GM19455 (cell line): ENCODE results near the gene NRF1.
"Not testable (repeated sequence)": the region's sequence is repeated elsewhere in the genome, so short reads cannot be mapped to it uniquely, and the experiment has no call there.

ENCODE experiments used
- ATAC-seq: cut with Tn5 transposase; IDR thresholded peaks from one replicate; pipeline ENCODE4 v1.9.1; 2021; ENCODE audit not compliant: unreplicated experiment

NRF1 gene

GRCh38 chr7:129611246-129612111, at the start of gene NRF1:
Gene NRF1, plus strand, starts transcription at chr7:129611720. Its CDS starts 45,632 bp downstream, at chr7:129657352.
- peak; percentile 78 for ATAC-seq

DNA sequence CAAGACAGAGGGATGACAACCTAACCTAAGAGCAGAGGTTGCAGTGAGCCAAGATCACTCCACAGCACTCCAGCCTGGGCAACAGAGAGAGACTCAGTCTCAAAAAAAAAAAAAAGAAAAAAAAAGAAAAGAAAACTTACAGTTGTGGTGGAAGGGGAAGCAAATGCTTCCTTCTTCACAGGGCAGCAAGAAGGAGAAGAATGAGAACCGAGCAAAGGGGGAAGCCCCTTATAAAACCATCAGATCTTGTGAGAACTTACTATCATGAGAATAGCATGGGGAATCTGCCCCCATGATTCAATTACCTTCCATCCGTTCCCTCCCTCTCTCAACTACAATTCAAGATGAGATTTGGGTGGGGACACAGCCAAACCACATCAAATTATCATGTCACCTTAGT, 45.2 kb upstream of the NRF1 start:
- ATAC-seq, result not testable (repeated sequence)

DNA sequence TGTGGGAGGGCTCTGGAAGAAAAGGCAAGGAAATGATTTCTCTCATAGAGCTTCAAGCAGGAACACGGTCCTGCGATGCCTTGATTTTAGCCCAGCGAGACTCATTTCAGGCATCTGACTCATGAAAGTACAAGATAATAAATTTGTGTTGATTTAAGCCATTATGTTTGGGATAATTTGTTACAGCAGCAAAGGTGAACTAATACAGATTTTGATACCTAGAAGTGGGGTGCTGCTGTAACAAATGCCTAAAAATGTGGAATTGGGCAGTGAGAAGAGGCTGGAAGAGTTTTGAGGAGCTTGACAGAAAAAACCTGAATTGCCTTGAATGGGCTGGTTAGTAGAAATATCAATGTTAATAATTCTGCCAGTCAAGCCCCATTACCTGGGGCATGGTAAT, 44.1 kb upstream of the NRF1 start:
- no peak for ATAC-seq

DNA sequence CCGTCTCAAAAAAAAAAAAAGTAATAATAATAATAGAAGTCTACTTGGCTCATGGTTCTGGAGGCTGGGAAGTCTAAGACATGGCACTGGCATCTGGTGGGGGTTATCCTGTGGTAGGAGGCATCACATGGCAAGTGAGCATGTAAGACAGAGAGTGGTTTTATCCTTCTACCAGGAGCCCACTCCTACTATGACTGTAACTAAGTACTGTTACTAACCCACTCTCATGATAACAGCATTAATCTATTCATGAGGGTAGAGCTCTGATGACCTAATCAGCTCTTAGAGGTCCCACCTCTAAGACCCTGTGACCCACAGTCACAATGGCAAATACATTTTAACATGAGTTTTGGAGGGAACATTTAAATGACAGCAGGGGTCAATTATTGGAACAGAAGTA, 43.3 kb upstream of the NRF1 start:
- ATAC-seq, result no peak

DNA sequence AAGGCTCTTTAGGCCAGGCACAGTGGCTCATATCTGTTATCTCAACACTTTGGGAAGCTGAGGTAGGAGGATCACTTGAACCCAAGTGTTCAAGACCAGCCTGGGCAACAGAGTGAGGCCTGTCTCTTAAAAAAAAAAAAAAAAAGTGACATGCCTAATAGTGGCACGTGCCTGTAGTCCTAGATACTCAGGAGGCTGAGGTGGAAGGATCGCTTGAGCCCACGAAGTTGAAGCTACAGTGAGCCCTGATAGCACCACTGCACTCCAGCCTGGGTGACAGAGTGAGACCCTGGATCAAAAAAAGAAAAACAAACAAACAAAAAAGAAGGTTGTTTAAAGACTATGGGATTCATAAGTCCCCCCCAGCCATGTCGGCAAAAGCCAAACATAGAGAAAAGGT, 42.2 kb upstream of the NRF1 start:
- ATAC-seq, result no peak

GRCh38 chr7:129569811-129570215, 41.7 kb upstream of the NRF1 start:
- no peak for ATAC-seq

- ATAC-seq, result no peak
Observed at GRCh38 chr7:129571201-129571600, 40.3 kb upstream of the NRF1 start.

DNA sequence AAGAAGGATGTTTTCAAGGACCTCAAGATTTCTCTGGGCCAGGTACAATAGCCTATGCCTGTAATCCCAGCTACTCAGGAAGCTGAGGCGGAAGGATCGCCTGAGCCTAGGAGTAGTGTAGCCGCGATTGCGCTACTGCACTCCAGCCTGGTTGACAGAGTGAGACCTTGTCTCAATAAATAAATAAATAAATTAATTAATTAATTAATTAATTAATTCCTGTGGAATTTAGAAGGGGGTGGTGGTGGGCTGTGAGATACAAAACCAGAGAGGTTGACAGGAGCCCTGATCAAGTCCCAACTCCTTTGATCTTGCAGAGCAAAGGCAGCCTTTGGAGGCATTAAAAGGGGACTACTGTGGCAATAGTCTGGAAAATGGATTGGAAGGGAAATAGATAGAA, 39.3 kb upstream of the NRF1 start:
- ATAC-seq, result no peak

- ATAC-seq, result no peak
Observed at GRCh38 chr7:129574487-129574886, 37.0 kb upstream of the NRF1 start.

DNA sequence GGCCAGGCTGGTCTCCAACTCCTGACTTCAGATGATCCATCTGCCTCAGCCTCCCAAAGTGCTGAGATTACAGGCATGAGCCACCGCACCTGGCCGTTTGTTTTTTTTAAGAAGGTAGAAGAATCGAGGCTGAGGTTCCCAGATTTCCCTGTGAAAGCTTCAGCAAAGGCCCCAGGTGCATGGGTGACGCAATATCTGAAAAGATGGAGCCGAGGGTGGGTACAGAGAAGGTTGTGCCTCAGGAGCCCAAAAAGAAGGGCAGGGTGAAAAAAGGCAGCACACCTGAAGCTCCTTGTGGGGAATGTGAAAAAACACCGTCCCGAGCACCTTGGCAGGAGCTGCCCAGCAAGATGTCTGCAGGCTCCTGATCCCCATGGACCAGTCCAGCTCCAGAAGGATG, 35.8 kb upstream of the NRF1 start:
- no peak for ATAC-seq

DNA sequence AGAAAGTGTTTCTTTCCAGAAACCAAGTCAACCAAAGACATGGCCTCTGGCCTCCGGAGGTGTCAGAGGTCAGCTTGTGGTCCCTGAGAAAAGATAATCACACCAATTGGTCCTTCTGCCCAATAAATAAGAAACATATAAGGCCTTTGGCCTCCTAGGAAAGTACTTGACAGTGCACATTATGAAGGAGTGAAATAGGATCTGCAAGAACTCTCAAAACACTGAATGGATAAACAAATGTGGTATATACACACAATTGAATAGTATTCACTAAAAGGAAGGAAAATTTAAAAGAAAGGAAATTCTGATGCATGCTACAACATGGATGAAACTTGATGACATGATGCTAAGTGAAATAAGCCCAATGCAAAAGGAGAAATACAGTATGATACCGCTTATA, 35.4 kb upstream of the NRF1 start:
- ATAC-seq, result no peak

DNA sequence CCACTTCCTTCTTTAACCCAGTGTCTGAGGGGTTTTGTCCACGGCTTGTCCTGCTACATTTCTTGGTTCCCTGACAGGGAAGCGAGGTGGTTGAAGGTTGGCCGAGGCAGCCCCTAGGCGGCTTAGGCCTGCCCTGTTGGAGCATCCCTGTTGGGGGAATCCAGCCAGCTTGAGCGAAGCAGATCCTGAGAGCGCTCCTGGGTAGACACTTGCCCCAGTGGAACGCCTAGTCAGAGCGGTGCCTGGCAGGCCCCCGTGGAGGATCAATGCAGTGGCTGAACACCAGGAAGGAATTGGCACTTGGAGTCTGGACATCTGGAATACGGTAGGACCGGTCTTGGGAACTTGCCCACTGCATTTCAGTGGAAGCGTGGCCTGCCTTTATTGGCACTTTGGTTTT, 32.7 kb upstream of the NRF1 start:
- ATAC-seq, result no peak

DNA sequence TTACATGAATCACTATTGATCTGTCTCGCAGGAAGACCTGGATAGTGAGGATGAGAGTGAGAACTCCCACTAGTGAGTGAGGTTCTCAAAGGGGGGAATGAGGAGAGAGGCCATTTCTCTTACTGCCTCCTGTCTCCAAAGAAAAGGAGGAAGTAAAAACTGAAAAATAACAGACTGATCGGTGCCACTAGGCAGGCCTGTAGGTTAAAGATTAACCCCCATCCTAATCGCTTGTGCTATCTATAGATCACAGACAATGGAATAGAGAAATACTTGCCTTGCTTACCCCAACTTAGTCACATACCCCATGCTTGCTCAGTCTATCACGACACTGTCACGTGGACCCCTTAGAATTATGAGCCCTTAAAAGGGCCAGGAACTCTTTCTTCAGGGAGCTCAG, 25.3 kb upstream of the NRF1 start:
- not testable (repeated sequence) for ATAC-seq

DNA sequence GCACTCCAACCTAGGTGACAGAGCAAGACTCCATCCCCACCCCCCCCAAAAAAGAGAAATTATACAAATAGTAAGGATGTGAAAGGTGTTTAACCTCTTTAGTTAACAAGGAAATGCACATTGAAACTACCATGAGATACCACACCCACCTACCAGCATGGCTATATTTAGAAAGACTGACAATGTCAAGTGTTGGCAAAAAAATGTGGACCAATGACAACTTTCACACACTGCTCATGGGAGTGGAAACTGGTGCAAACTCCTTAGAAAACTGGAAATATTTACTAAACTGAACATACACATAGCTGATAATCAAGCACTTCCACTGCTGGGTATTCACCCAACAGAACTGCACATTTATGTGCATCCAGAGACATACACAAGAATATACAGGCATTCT, 23.3 kb upstream of the NRF1 start:
- no peak for ATAC-seq

DNA sequence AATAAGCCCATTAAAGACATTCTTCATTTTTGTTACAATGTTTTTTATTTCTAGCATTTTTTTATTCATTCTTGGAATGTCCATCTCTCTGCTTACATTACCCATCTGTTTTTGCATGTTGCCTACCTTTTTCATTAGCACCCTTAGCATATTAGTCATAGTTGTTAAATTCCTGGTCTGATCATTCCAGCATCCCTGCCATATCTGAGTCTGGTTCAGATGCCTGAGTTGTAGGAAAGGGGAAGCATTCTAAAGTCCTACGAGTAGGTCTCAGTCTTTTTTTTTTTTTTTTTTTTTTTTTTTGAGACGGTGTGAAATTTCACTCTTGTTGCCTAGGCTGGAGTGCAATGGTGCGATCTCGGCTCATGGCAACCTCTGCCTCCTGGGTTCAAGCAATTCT, 19.7 kb upstream of the NRF1 start:
- ATAC-seq, result no peak

- ATAC-seq, result not testable (repeated sequence)
Observed at GRCh38 chr7:129596386-129596785, 15.1 kb upstream of the NRF1 start.

DNA sequence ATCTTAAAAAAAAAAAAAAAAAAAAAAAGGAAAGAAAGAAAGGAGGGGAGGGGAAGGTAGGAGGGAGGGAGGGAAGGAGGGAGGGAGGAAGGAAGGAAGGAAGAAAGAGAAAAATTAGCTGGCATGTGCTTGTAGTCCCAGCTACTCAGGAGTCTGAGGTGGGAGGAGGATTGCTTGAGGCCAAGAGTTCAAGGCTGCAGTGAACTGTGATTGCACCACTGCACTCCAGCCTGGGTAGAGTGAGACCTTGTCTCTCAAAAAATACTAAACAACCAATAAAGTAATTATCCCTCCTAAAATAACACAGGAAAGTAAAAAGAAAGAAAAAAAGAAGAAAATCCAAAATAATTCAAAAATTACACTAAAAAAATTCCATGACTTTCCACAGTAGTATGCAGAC, 13.8 kb upstream of the NRF1 start:
- no peak for ATAC-seq

- no peak for ATAC-seq
Observed at GRCh38 chr7:129599174-129599573, 12.3 kb upstream of the NRF1 start.

DNA sequence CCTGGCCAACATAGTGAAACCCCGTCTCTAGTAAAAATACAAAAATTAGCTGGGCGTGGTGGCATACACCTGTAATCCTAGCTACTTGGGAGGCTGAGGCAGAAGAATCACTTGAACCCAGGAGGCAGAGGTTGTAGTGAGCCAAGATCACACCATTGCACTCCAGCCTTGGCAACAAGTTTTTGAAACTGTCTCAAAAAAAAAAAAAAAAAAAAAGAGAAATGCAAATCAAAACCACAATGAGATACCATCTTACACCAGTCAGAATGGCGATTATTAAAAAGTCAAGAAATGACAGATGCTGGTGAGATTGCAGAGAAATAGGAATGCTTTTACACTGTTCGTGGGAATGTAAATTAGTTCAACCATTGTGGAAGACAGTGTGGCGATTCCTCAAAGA, 7.9 kb upstream of the NRF1 start:
- ATAC-seq, result not testable (repeated sequence)

- ATAC-seq, result not testable (repeated sequence)
Observed at GRCh38 chr7:129604021-129604420, 7.5 kb upstream of the NRF1 start.

DNA sequence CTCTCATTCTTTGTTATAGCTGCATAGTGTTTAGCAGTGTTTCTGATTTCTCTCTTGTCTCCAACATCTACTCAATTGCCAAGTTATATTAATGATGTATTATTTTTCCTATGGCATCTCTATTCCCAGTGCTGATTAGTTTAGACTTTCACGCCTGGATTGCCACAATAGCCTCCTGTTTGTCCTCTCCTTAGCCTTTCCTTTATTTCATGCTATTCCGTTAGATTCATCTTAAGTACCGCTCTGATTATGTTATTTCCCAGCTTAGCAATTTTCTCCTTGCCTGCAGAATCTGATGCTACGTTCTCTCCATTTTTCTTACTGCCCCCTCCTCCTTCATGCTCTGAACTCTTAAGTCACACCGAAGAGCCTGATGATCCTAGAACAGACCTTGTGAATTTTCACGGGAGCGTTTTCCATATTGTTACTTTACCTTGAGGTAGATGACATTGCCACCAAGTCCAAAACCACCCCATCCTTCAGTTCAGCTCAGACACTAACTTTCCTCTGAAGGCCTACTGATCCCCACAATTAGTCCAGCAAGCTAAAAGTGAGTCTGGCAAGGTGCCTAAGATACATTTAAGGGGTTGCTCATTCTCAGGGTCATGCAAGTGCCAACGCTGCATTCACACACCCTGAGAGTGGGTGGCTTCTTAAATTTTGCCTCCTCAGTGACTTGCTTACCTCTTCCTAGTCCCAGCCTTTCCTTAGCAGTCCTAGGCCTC, 6.6 kb upstream of the NRF1 start:
- no peak for ATAC-seq

DNA sequence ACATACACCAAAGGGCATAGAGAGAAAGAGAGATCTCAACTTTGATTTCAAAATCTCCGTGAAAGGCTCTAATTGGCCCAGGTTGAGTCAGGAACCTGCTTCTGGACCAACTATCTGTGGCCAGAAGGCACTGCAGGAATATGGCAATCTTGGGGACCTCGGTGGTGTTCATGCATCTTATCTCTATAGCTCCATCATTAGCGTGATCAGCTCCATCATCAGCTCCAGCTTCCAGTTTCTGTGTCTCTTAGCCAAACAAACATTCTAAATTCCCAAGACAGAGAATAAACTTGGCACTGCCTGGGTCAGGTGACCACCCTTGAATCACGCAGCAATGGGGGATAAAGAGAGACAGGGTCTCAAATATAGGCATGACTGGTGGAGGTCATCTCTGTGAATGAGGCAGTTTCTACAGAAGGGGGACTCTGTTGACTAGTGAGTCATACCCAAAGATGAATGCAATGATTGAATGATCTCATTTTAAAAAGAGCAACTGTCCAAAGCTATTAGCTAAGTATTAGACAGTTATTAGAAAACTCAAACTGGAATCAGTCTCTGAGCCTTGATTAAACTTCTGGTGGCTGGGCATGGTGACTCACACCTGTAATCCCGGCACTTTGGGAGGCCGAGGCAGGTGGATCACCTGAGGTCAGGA, 5.4 kb upstream of the NRF1 start:
- no peak for ATAC-seq
